Ishikawa (cell line): ENCODE measurements around the gene ETV5.

ENCODE experiments used
- EGR1 ChIP-seq: IDR thresholded peaks from 2 replicates; pipeline ENCODE4 v1.6.1; 2012
- EP300 ChIP-seq: IDR thresholded peaks from 2 replicates; pipeline ENCODE4 v1.6.1; 2012; ENCODE audit warnings: borderline replicate concordance
- RAD21 ChIP-seq: IDR thresholded peaks from 2 replicates; pipeline ENCODE4 v1.6.1; 2012; ENCODE audit warnings: low read depth
- TAF1 ChIP-seq: IDR thresholded peaks from 2 replicates; pipeline ENCODE4 v1.6.1; 2012; ENCODE audit warnings: low read depth, mild to moderate bottlenecking
- TCF12 ChIP-seq: IDR thresholded peaks from 2 replicates; pipeline ENCODE4 v1.6.1; 2012; ENCODE audit warnings: low read depth
- YY1 ChIP-seq: IDR thresholded peaks from 2 replicates; pipeline ENCODE4 v1.6.1; 2012; ENCODE audit warnings: low read depth
- TF ChIP-seq, protein P1 (sequence below): IDR thresholded peaks from 2 replicates; pipeline ENCODE4 v1.6.1; 2012
- TF ChIP-seq, protein P2 (sequence below): IDR thresholded peaks from 2 replicates; pipeline ENCODE4 v1.6.1; 2012; ENCODE audit warnings: low read depth, mild to moderate bottlenecking

DNA sequence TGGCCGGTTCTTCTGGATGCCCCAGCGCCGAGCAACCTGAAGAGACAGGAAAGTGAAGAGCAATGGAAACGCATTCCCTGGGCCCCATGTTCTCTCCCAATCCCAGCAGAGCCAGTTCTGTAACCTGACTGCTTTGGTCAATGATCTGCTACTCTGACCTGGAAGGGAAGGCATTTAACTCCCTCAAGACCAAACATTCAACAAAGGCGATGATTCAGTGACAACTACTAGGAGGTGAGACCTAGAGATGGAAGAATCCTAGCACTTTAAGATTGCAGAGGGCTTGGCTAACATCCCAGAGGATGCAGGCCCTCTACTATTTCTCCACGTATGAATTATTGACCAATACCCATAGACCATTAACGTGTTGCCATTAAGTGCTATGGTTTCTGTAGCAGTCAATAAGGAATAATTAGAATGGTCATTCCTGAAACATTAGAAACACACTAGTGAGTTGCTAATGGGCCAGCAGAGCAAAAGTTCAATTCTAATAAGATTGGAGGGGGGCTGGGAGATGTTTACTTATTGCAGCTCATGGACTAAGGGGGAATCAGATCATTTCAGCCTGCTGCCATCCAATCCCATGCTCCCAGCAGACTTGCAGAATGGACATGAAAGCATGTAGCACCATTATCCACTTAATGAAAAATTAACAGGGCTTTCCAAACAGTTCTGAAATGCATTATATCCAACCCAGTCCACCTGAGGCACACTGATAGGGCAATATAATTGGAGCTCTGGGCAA lies 56.6 kb downstream of the ETV5 start:
- TF ChIP-seq EP300 (no peak), RAD21 (no peak), TCF12 (no peak), TAF1 (no peak), EGR1 (no peak), YY1 (no peak)
- TF ChIP-seq, protein P1, sequence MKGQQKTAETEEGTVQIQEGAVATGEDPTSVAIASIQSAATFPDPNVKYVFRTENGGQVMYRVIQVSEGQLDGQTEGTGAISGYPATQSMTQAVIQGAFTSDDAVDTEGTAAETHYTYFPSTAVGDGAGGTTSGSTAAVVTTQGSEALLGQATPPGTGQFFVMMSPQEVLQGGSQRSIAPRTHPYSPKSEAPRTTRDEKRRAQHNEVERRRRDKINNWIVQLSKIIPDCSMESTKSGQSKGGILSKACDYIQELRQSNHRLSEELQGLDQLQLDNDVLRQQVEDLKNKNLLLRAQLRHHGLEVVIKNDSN, result no peak
- TF ChIP-seq, protein P2, sequence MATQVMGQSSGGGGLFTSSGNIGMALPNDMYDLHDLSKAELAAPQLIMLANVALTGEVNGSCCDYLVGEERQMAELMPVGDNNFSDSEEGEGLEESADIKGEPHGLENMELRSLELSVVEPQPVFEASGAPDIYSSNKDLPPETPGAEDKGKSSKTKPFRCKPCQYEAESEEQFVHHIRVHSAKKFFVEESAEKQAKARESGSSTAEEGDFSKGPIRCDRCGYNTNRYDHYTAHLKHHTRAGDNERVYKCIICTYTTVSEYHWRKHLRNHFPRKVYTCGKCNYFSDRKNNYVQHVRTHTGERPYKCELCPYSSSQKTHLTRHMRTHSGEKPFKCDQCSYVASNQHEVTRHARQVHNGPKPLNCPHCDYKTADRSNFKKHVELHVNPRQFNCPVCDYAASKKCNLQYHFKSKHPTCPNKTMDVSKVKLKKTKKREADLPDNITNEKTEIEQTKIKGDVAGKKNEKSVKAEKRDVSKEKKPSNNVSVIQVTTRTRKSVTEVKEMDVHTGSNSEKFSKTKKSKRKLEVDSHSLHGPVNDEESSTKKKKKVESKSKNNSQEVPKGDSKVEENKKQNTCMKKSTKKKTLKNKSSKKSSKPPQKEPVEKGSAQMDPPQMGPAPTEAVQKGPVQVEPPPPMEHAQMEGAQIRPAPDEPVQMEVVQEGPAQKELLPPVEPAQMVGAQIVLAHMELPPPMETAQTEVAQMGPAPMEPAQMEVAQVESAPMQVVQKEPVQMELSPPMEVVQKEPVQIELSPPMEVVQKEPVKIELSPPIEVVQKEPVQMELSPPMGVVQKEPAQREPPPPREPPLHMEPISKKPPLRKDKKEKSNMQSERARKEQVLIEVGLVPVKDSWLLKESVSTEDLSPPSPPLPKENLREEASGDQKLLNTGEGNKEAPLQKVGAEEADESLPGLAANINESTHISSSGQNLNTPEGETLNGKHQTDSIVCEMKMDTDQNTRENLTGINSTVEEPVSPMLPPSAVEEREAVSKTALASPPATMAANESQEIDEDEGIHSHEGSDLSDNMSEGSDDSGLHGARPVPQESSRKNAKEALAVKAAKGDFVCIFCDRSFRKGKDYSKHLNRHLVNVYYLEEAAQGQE, result no peak
